Suprapubic skin (tissue), 4 donors: Measurements from ENCODE around the gene SPEG.

Source experiments
- EP300 ChIP-seq: sonication (generic); formaldehyde crosslinking; IDR thresholded peaks from one replicate; pipeline ENCODE4 v1.6.1; 2017; ENCODE audit warnings: antibody characterized with exemption
- POLR2A ChIP-seq, 2 donors: fragments of 450-650 bp; IDR thresholded peaks; one replicate each; pipeline ENCODE4 v1.6.1; 2017; ENCODE audit warnings: antibody characterized with exemption in 2 of 2, mild to moderate bottlenecking in 2 of 2, moderate library complexity in 2 of 2
- POLR2AphosphoS5 ChIP-seq, 3 donors: sonication (generic); formaldehyde crosslinking; IDR thresholded peaks; one replicate each; pipeline ENCODE4 v1.6.1; 2017; ENCODE audit warnings: antibody characterized with exemption in 3 of 3
- TF ChIP-seq, protein P1 (sequence below), 2 donors: fragments of 200-600 bp in 1 of 2; fragments of 450-650 bp in 1 of 2; sonication (generic) in 1 of 2; IDR thresholded peaks; one replicate each; pipeline ENCODE4 v1.5.1; 2016 to 2019; ENCODE audit warnings: antibody characterized with exemption in 2 of 2, mild to moderate bottlenecking in 1 of 2, moderate library complexity in 1 of 2

DNA sequence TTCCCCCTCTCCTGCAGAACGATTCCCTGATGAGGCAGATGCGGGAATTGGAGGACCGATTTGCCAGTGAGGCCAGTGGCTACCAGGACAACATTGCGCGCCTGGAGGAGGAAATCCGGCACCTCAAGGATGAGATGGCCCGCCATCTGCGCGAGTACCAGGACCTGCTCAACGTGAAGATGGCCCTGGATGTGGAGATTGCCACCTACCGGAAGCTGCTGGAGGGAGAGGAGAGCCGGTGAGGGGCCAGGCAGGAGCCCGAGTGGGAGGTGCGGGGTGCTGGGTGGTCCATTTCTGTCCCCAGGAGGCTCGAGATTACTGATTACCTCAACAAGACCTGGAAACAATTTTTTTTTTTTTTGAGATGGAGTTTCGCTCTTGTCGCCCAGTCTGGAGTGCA lies 13.3 kb upstream of the SPEG start:
- TF ChIP-seq, protein P1, sequence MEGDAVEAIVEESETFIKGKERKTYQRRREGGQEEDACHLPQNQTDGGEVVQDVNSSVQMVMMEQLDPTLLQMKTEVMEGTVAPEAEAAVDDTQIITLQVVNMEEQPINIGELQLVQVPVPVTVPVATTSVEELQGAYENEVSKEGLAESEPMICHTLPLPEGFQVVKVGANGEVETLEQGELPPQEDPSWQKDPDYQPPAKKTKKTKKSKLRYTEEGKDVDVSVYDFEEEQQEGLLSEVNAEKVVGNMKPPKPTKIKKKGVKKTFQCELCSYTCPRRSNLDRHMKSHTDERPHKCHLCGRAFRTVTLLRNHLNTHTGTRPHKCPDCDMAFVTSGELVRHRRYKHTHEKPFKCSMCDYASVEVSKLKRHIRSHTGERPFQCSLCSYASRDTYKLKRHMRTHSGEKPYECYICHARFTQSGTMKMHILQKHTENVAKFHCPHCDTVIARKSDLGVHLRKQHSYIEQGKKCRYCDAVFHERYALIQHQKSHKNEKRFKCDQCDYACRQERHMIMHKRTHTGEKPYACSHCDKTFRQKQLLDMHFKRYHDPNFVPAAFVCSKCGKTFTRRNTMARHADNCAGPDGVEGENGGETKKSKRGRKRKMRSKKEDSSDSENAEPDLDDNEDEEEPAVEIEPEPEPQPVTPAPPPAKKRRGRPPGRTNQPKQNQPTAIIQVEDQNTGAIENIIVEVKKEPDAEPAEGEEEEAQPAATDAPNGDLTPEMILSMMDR (IDR thresholded peaks at IDR 0.05): no peak
- TF ChIP-seq POLR2AphosphoS5 (IDR thresholded peaks at IDR 0.05) (no peak), EP300 (no peak), POLR2A (IDR thresholded peaks at IDR 0.05) (no peak)
